HepG2 (cell line): ENCODE data around the gene SRSF1. TPM values are rescaled to one million over a fixed set of nuclear protein-coding genes. Genes with fewer than 3 reads are reported as not detected.

Source experiments
- GABPB1 ChIP-seq: IDR thresholded peaks from 2 replicates; pipeline ENCODE4 v1.6.1; 2016; ENCODE audit warnings: mild to moderate bottlenecking, missing genetic modification reagents, moderate library complexity, missing compliant biosample characterization
- HMGXB4 ChIP-seq, 2 experiments: sonication (generic) in 1 of 2; formaldehyde crosslinking in 1 of 2; IDR thresholded peaks; 2 replicates each; pipeline versions ENCODE4 v1.4.0 to v1.6.1; 2018 to 2020; ENCODE audit warnings: missing genetic modification reagents in 2 of 2, borderline replicate concordance in 1 of 2, low read depth in 1 of 2, mild to moderate bottlenecking in 1 of 2, missing biosample characterization in 1 of 2
- LCORL ChIP-seq, 2 experiments: fragments of 450-650 bp in 1 of 2; sonication (generic) in 1 of 2; formaldehyde crosslinking in 1 of 2; IDR thresholded peaks; 2 replicates each; pipeline versions ENCODE4 v1.5.0 to v1.6.1; 2017 to 2020; ENCODE audit warnings: antibody characterized with exemption in 1 of 2, missing genetic modification reagents in 1 of 2
- PHF20 ChIP-seq: sonication (generic); formaldehyde crosslinking; IDR thresholded peaks from 2 replicates; pipeline ENCODE4 v1.5.0; 2020; ENCODE audit warnings: mild to moderate bottlenecking, missing genetic modification reagents
- SMARCE1 ChIP-seq: fragments of 450-650 bp; IDR thresholded peaks from 2 replicates; pipeline ENCODE4 v1.6.1; 2017; ENCODE audit warnings: borderline replicate concordance
- SNAPC4 ChIP-seq: sonication (generic); formaldehyde crosslinking; IDR thresholded peaks from 2 replicates; pipeline ENCODE4 v1.4.0; 2020; ENCODE audit warnings: mild to moderate bottlenecking, missing genetic modification reagents
- TRAFD1 ChIP-seq: sonication (generic); formaldehyde crosslinking; IDR thresholded peaks from 2 replicates; pipeline ENCODE4 v1.5.1; 2020; ENCODE audit warnings: missing genetic modification reagents, mild to moderate bottlenecking, borderline replicate concordance
- ZFP41 ChIP-seq: sonication (generic); formaldehyde crosslinking; IDR thresholded peaks from 2 replicates; pipeline ENCODE4 v1.4.0; 2020; ENCODE audit warnings: mild to moderate bottlenecking, missing genetic modification reagents, borderline replicate concordance
- ZFX ChIP-seq: sonication (generic); formaldehyde crosslinking; IDR thresholded peaks from 2 replicates; pipeline ENCODE4 v1.4.0; 2020; ENCODE audit warnings: mild to moderate bottlenecking, low read depth, missing genetic modification reagents, moderate library complexity
- ZNF253 ChIP-seq: sonication (generic); formaldehyde crosslinking; IDR thresholded peaks from 2 replicates; pipeline ENCODE4 v1.8.0; 2022; ENCODE audit warnings: mild to moderate bottlenecking, missing genetic modification reagents, borderline replicate concordance
- ZNF274 ChIP-seq: sonication (generic); formaldehyde crosslinking; IDR thresholded peaks from 2 replicates; pipeline ENCODE4 v1.5.1; 2020; ENCODE audit warnings: mild to moderate bottlenecking, missing genetic modification reagents
- ZNF547 ChIP-seq: sonication (generic); formaldehyde crosslinking; IDR thresholded peaks from 2 replicates; pipeline ENCODE4 v1.5.1; 2020; ENCODE audit warnings: mild to moderate bottlenecking, missing genetic modification reagents
- polyA plus RNA-seq, 8 experiments: library from polyadenylated mRNA; depleted of rRNA in 3 of 8; stranded (reverse) in 7 of 8; unstranded in 1 of 8; fragments of >200 nt; fragmentation: Illumina TruSeq in 4 of 8; extraction: Trizol in 4 of 8; gene quantifications; 2 replicates each; pipeline versions ENCODE4 v1.2.1 to v1.2.3, GENCODE V29; 2011 to 2016; ENCODE audit warnings: low read depth in 4 of 8, missing spikeins in 1 of 8, mixed read lengths in 1 of 8; ENCODE audit not compliant: insufficient read depth in 1 of 8
- total RNA-seq, 5 experiments: library from RNA; depleted of rRNA; stranded (reverse); fragments of >200 nt; fragmentation: Illumina TruSeq; extraction: Trizol; gene quantifications; 2 replicates each; pipeline ENCODE4 v1.2.3, GENCODE V29; 2016; ENCODE audit warnings: low read depth in 1 of 5
- TF ChIP-seq, protein P1 (sequence below), 2 experiments: sonication (generic) in 1 of 2; formaldehyde crosslinking in 1 of 2; IDR thresholded peaks; 2 replicates each; pipeline versions ENCODE4 v1.4.0 to v1.6.1; 2016 to 2020; ENCODE audit warnings: borderline replicate concordance in 1 of 2, low read depth in 1 of 2, mild to moderate bottlenecking in 1 of 2, missing genetic modification reagents in 1 of 2

SRSF1 gene
- total and polyA plus RNA-seq, 2 of the 13 experiments (the other 11 are each of a cell fraction or from before 2014, with no cell fraction given), result 142 to 445 TPM

DNA sequence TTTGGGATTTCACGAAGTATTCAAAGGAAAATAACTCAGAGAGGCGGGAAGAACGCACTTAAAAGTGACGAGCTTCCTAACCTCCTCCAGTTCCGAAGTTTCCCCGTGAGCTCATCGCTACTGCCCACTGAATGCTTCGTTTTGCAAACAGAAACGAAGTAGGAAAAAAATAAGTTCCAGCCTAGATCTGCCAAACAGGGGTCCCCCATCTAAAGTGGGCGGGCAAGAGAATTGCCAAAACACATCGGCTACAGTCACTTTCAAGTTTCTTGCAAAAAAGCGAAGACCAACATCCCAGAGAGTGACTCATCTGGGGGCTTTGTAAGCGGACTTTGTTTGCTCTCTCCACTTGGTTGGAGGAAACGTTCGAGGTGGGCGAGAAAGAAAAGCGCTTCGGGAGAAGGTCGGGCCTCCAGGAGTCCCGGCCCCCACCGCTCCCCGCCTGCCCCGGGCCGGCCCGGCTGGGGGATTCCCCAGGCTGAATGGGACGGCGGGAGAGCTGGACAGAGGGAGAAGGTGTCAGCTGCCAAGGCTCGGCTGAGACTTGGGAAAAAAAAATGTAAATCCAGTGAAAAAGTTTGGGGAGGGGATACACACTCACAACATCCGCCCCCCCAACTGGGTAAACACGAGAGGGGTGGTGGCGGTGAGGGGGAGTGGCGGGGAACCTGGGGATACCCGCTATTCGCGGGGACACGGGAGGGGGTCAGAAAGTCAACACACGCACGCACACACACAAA, 20.0 kb downstream of the SRSF1 start (continued):
- no peak for TF ChIP-seq SNAPC4 (CRISPR knock-in tag)
- TF ChIP-seq, protein P1, sequence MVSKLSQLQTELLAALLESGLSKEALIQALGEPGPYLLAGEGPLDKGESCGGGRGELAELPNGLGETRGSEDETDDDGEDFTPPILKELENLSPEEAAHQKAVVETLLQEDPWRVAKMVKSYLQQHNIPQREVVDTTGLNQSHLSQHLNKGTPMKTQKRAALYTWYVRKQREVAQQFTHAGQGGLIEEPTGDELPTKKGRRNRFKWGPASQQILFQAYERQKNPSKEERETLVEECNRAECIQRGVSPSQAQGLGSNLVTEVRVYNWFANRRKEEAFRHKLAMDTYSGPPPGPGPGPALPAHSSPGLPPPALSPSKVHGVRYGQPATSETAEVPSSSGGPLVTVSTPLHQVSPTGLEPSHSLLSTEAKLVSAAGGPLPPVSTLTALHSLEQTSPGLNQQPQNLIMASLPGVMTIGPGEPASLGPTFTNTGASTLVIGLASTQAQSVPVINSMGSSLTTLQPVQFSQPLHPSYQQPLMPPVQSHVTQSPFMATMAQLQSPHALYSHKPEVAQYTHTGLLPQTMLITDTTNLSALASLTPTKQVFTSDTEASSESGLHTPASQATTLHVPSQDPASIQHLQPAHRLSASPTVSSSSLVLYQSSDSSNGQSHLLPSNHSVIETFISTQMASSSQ (IDR thresholded peaks at IDR 0.05; ENCODE audit: low read depth), result no peak
- TF ChIP-seq, protein P1 (CRISPR knock-in tag; IDR thresholded peaks at IDR 0.05; ENCODE audit: borderline replicate concordance), result no peak
- TF ChIP-seq ZFP41 (CRISPR knock-in tag), result no peak
- peak in 1 of 2 experiments; percentile 65; a peak in 1 of 4 replicates for TF ChIP-seq HMGXB4 (CRISPR knock-in tag; IDR thresholded peaks at IDR 0.05; ENCODE audit: borderline replicate concordance in 1 of 2, low read depth in 1 of 2)
- TF ChIP-seq ZNF253 (CRISPR knock-in tag), result no peak
- TF ChIP-seq ZNF547, result no peak; the same call in 1 of the 2 replicates
- TF ChIP-seq GABPB1 (CRISPR knock-in tag), result no peak; the same call in none of the 2 replicates
- no peak for TF ChIP-seq ZNF274 (CRISPR knock-in tag)
- TF ChIP-seq SMARCE1, result no peak
- TF ChIP-seq LCORL (IDR thresholded peaks at IDR 0.05), result no peak
- TF ChIP-seq LCORL (CRISPR knock-in tag; IDR thresholded peaks at IDR 0.05), result peak; percentile 33; the same call in 1 of the 2 replicates
- TF ChIP-seq PHF20, result no peak
- no peak for TF ChIP-seq TRAFD1 (CRISPR knock-in tag)
- TF ChIP-seq ZFX, result peak; percentile 44; the same call in 1 of the 2 replicates
